Germinal center (tissue), 1 donor: ENCODE measurements around the gene PRR22.

ENCODE experiments used
- DNase-seq: peaks from one replicate; pipeline ENCODE4 v3.0.0; 2012; ENCODE audit warnings: mixed read lengths, low spot score

Gene PRR22

DNA sequence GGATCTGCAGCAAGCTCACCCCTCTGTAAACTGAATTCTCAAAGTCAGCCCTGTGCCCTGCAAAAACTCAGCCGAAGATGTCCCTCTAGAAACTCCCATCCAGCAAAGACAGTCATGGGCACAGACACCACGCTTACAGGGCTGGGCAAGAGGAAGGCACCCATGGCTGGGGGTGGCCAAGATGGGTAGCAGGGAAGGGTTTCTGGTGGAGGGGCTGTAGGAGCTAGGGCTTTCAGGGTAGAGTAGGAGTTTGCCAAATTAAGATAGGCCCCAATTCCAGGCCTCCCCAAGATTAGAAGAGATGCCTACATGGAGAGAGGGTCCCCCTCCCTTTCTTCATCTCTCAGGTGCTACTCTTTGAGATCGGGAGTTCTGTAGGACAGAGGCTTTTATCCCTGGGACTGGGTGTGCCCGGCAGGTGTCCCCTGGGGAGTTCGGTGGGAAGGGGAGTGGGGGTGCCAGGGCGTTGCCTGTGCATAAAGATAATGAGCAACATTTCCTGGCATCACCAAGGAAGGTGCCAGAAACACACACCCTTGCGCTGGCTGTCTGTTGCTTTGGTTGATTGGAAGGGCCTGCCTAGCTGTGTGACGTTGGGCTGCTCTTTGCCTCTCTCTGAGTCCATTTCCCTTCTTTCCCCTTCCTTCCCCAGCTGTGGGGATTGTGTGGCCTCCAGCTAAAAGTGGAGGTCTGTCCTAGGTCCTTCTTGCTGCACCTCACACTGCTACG is 29.7 kb upstream of the PRR22 start:
- DNase-seq: no peak

DNA sequence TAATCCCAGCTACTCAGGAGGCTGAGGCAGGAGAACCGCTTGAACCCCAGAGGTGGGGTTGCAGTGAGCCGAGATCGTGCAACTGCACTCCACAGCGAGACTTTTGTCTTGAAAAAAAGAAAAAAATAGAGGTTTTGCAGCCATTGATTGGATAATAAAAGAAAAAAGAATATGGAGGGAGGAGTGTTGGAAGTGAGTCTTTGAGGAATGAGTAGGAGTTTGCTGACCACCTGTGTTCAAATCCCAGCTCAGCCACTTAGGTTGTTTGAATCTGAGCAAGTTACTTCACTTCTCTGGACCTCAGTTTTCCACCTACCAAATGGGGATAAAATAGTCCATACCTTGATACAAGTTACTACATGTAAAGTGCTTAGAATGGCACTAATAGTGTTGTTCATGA is 26.6 kb upstream of the PRR22 start:
- no peak for DNase-seq

DNA sequence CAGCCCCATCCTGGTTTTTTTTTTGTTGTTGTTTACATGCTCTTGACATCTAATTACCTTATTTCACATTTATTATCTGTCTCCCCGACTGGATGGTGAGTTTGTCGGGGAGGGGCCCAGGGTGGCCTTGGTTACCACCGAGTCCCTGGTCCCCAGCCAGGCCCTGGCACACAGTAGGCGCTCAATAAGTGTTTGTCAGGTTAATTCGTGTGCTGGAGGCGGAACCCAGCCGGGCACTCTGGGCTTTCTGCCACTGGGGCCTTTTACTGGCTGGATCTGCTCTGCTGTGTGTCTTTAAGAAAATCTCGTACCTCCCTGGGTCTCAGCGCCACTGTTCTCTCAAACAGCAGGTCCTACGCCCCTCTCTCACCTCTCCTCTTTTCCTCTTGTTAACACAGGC is 24.9 kb upstream of the PRR22 start:
- DNase-seq: no peak

DNA sequence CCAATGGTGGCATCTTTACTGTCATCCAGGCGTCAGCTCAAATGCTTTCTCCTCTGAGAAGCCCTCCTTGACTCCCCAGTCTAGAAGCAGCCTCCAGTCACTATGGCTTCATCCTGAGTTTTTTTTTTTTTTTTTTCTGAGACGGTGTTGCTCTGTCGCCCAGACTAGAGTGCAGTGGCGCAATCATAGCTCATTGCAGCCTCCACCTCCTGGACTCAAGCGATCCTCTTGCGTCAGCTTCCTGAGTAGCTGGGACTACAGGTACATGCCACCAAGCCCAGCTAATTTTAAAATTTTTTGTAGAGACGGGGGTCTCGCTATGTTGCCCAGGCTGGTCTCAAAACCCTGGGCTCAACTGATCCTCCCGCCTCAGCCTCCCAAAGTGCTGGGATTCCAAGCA is 24.5 kb upstream of the PRR22 start:
- DNase-seq: no peak

DNA sequence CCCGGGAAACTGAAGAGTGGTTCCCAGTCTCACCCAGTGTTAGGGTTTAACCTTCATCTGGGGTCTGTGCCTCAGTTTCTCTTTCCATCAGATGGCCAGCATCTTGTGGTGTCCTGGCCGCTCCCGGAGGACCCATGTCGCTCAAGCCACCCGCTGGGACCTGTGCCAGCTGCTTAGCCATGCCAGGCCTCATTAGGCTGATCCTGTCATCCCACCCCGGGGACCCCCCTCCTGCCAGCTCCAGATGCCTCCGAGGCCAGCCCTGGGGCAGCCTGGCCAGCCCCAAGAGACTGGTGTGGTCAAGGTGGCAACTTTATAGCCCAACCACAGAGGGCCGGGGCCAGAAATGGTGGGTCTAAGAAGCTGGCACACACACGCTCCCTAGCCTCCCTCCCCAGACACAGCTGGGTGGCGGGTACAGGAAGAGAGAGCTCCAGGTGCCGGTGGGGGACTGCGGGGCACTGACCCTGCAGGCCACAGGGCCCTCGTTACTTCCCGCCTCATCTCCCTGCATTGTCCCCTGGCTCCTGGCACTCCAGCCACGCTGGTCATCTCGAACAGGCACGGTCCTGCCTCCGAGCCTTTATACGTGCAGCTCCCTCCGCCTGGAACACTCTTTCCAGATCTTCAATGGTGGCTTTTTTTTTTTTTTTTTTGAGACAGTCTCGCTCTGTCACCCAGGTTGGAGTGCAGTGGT is 23.7 kb upstream of the PRR22 start:
- DNase-seq: no peak

DNA sequence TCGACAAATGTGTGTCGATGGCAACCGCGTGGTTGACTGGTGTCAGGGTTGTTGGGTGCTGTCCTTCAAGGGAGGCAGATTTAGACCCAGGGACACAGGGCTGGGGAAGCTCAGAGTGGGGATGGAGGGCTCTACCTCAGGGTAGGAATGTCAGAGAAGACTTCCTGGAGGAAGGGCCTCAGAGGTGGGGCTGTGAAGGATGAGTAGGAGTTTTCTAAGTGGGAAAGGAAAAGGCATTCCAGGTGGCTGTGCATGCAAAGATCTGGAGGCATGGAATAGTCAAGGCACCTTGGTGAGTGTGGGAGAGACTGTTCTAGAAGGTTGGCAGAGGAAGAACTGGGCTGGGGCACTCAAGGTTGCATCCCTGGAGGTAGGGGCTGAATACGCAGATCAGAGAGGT is 22.4 kb upstream of the PRR22 start:
- DNase-seq: no peak

DNA sequence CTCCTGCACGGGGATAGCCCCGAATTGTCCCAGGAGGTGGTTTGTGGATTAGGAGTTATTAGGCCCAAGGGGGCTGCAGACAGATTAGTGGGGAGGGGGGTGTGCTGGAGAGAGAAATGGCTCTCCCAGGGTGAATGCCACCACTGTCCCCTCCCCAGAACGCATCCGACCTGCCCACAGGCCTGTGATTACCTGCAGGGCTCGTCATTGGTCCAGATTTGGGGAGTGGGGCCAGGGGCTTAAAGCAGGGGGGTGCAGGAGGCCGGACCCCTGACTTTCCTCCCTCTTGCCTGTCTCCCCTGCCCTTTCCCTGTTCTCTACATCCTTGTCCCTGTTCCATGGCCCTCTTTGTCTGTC is 21.6 kb upstream of the PRR22 start:
- DNase-seq: no peak

DNA sequence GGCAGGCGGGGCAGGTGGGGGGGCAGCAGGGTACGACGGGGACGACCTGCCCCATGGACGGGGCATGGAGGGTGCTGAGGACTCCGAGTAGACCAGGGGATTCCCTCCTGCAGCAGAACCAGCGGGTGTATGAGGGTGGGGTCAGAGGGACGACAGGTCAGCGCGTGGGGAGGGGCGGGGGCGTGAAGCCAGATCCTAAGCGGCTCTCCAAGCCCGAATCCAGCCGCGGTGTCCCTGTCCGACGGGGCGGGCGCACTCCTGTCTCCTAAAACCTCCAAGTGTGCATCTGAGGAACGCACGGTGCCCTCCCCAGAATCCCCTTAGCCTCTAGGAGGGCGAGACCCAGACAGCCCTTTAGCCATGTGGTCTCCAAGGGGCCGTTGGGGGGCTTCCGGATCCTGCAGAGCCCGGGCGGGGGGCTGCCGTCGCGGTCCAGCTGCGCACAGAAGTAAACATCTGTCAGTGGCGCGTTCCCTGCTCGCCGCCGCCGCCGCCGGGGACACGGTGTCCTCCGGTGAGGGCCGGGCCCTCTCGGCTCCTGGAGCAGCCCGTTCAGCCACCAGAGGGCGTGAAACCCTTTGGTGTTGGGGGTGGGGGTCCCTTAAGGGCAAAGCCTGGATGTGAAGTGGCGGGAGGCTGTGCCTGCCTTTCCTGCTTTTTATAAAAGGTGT is 21.1 kb upstream of the PRR22 start:
- DNase-seq: peak; percentile 75

DNA sequence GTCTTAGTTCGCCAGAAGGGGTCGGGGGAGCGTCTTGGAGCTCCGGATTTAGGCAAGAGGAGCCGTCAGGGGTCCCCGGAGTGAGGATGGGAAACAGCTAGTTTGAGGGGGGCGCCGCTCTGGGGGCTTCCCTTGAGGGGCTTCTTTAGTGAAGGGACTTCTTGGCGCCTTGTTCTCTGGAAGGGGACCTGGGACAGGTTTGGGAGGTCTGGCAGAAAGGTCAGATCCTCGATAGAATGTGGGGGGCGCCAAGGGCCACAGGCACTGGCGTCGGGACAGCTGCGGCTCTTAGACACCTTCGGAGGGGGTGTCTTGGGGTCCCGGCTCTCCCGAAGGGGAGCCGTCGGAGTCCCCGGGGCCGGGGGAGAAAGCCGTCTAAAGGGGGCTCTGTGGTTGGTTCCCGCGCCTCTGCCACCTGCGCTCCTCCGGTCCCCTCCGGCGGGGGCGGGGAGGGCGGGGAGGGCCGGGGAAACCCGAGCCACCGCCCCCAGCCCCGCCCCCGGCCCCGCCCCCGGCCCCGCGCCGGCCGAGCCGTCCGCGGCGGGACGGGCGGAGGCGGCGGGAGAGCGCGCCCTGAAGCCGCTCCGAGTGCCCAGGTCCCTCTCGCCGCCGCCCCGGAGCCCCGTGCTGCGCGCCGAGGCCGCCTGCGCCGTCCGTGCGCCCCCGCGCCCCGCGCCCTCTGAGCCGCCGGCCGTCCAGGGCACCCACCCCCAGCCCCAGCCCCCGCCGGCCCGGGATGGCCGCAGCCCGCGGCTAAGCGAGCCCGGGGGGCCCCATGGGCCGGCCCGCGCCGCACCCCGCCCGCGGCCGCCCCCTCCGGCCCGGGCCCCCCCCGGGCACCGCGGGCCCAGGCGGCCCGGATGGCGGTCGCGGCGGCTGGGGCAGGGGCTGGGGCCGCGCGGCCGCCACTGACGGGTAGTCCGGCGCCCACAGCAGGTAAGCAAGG is 20.2 kb upstream of the PRR22 start, which contains the start of gene NRTN:
TSS of gene NRTN (plus strand) at position 552 of the 946 bp plus-strand sequence. CDS start 19,099 bp downstream, outside the sequence.
- peak; percentile 83 for DNase-seq

DNA sequence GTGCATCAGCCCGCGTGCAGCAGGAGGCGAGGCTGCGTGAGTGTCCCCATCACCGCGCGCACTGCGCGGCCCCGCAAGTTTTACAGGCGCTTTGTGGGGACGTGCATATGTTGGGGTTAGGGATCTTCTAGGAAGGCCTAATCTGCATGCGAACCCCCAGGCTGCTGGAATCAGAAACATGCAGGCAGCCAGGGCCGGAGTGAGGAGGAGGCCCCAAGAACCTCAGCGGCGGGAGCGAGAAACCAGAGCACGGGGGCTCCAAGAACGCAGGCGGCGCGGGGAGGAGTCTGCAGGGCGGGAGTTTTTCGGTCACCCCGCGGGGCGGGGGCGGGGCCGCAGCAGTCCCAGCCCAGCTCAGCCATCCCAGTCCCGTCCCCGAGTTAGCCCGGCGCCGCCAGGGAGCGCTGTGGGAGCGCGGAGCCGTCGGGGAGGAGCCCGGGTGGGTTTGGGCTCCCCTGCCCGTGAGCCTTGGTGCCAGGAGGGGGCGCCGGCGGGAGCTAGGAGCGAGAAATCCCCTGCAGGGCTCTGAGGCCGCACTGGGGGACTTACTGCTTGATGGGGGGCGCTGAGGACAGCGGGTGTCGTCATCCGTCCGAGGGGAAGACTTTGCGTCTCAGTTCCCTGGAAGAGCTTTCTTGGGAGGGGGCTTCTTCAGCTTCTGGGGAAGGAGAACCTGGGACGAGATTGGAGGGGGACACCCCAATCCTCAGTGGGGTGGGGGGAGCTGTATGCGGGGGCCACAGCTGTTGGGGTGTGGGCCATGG is 19.4 kb upstream of the PRR22 start:
- DNase-seq: peak; percentile 96

DNA sequence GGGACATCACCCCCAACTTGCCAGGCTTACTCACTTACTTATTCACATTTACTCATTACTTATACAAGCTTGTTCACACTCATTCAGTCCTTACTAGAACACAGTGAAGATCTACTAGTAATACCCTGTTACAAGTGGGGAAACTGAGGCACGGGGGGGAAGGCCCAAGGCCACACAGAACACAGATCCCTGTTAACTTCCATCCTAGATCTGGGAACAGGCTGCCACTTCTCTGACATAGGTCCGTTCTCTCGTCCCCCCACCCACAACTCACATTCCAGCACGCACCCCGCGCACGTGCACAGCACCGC is 18.9 kb upstream of the PRR22 start:
- no peak for DNase-seq

DNA sequence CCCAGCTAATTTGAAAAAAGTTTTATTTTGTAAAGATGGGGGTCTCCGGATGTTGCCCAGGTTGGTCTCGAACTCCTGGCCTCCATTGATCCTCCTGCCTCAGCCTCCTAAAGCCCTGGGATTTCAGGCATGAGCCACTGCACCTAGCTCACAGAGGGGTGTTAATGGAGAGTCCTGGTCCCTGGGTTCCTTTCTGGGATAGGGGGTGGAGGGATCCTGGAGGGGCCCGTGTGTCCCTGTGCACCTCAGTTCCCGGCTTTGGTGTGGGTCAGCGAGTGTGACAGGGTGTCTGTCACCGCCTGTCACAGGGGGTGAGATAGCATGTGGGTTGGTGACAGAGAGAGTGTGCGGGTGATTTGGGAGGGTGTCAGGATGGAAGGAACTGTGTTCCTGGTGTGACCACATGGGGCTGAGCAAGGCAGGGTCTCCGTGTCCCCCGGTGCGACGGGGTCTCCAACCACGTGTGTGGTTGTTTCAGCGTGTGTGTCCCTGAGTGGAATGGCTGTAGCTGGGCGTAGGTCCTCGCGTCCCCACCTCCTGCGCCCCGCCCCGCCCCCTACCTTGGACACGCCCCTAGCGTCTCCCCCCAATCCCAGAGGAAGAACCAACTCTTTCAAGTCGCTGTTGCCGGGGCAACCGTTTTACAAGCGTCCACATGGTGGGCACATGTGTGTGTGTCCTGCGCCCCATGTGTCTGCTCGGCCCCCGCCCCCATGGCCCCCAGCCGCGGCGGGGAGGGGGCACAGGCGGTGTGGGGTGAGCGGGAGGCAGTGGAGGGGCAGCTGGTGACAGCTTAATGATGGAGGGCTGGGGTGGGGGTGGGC is 17.5 kb upstream of the PRR22 start:
- no peak for DNase-seq

DNA sequence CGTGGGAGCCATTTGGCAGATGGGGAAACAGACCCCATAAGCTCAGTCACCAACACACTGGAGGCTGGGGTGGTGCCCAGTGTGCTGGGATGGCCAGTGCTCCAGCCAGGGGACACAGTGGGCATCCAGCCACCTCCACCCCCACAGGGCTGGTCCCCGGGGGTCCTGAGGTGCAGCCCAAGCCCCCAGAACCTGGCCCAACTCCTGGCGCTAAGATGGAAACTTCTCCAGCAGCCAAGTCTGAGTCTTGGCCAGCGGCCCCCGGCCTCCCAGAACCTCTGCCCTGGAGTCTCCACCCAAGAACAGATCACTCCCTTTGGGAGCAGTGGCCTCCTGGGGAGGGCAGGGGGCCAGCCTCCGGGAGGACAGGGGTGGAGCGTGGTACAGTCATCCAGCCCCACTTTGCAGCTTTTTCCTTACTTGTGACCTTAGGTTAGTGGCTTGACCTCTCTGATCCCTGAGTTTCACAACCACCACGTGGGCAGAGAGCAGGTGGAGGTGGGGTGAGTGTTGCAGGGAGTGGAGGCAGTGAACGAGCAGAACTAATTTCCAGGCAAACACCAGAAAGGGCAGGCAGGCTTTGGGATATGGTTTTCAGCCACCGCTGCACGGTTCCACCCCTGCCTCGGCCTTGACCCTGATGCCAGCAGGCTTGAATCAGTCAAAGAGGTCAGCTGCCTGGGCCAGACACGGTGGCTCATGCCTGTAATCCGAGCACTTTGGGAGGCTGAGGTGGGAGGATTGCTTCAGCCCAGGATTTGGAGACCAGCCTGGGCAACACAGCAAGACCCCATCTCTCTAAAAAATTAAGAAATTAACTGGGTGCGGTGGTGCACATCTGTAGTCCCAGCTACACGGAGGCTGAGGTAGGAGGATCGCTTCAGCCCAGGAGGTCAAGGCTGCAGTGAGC is 16.1 kb upstream of the PRR22 start:
- DNase-seq: no peak

DNA sequence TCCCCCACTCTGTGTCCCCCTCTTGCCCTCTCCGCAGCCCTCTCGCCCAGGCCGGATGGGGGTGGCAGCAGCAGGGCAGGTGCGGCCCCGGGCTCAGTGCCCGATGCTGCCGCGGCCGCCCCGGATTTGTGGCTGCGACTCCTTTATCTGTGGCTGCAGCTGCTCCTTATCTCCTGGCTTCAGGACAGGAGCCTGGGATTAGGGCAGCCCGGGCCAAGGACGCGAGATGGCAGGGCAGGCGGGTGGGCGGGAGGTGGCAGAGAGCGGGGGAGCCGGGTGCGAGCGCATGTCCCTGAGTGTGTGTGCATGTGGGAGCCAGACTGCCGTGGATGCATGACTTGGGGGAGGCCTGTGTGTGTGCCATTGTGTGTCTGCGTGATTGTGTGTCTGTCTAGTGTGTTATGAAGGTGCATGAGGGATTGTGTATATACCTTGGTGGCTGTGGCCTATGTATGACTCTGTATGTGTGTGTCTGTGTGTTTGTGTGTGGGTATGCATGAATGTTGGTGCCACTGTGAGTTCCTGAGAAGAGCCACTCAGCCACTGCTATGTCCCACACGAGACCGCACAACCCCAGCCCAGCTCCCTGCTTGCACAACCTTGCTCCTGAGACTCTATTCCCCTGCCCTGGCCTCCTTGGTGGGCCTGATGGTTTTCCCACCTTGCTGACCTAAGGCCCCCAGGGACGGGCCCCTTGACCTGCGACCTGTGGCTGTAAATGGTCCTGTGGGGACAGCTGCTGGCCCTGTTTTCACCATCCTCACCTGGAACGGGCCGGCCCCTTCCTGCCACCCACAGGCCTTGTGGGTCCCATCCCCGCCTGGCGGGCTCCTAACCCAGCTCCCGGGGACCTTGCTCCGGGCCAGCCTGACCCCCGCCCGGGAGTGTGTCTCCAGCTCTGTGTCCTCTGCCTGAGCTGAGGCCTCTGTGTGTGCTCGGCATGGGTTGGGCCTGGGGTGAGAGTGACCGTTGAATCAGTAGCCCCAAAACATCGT is 15.0 kb upstream of the PRR22 start:
- no peak for DNase-seq

DNA sequence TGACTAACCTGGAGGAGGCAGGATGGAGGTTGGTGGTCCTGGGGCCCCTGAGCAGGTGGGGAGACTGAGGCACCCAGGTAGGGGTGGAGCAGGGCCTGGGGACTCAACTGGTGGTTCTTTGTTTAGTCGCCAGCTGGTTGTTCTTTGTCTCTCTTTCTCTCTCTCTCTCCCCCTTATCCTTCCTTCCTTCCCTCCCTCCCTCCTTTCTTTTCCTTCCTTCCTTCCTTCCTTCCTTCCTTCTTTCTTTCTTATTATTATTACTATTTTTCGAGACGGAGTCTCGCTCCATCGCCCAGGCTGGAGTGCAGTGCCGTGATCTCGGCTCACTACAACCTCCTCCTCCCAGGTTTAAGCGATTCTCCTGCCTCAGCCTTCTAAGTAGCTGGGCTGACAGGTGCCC is 13.7 kb upstream of the PRR22 start:
- DNase-seq: no peak

DNA sequence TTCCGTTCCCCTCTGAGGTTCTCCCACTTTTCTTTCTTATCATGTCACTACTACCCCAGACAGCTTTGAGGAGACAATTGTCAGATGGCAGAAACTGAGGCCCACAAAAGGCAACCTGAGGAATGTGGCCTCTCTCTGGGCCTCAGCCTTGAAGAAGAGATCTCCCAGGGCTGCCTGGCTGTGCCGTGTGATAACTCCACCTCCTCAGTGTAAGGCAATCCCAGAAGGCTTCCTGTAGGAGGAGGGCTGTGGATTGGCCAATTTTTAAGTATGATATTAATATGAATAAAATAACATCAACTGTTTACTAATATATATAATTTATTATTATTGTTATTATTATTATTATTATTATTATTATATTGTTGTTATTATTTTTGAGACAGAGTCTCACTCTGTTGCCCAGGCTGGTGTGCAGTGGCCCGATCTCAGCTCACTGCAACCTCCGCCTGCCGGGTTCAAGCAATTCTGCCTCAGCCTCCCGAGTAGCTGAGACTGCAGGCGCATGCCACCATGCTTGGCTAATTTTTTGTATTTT is 10.9 kb upstream of the PRR22 start:
- DNase-seq: no peak

DNA sequence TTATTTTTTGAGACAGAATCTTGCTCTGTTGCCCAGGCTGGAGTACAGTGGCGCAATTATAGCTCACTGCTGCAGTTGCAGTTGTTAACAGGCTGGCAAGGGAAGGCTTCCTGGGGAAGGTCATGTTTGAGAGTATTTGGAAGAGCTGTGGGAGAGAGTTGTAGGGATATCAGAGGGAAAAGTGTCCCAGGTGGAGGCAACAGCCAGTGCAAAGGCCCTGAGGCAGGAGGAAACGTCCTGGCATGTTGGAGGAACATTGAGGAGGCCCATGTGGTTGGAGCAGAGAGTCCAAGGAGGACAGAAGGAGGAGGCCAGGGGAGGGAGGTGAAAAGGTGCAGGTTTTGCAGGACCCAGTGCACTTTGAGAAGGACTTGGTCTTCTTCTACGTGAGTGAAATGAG is 8.6 kb upstream of the PRR22 start:
- no peak for DNase-seq

DNA sequence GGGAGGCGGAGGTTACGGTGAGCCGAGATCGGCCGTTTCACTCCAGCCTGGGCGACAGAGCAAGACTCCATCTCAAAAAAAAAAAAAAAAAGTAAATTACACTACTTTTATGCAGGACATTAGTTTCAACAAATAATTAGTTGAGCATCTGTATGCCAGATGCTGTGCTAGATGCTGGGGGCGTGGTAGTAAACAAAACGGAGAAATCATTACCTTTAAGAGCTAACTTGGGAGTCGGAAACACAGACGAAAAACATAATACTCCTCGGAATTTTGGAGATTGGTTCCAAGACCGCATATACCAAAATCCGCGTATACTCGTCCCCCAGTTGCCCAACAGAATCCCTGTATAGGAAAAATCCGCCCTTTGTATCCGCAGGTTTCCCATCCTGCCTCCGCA is 7.7 kb upstream of the PRR22 start:
- no peak for DNase-seq
